HUES6 (cell line): ENCODE measurements around the gene MITF.

Experiments
- H3K27ac ChIP-seq: 2 replicates; pipeline ENCODE4 v1.7.0; 2013; ENCODE audit warnings: low read depth, mild to moderate bottlenecking, low read length, inconsistent platforms
- H3K27me3 ChIP-seq: 2 replicates; pipeline ENCODE4 v1.6.1; 2013; ENCODE audit warnings: low read length; ENCODE audit not compliant: control insufficient read depth, insufficient read depth
- H3K36me3 ChIP-seq: 2 replicates; pipeline ENCODE4 v1.6.1; 2013; ENCODE audit warnings: low read length; ENCODE audit not compliant: control insufficient read depth, insufficient read depth
- H3K4me1 ChIP-seq: 2 replicates; pipeline ENCODE4 v1.6.1; 2013; ENCODE audit warnings: low read length; ENCODE audit not compliant: control insufficient read depth, insufficient read depth
- H3K4me3 ChIP-seq: 2 replicates; pipeline ENCODE4 v1.5.1; 2013; ENCODE audit warnings: low read depth, low read length
- H3K9ac ChIP-seq: one replicate; pipeline ENCODE4 v1.6.1; 2013; ENCODE audit warnings: mild to moderate bottlenecking, low read length
- H3K9me3 ChIP-seq: 2 replicates; pipeline ENCODE4 v1.6.1; 2013; ENCODE audit warnings: low read depth, low read length; ENCODE audit not compliant: control insufficient read depth, insufficient read depth

The MITF gene

GRCh38 chr3:69864141-69864540, 124.9 kb downstream of the MITF start:
- H3K9me3 ChIP-seq = no peaks in the 10 kb centered on the region
- no peak overlapping the region for H3K27ac ChIP-seq
- H3K4me3 ChIP-seq = no peak overlapping the region
- no peak overlapping the region for H3K9ac ChIP-seq
- H3K36me3 ChIP-seq = no peaks in the 10 kb centered on the region
- H3K4me1 ChIP-seq = no peaks in the 10 kb centered on the region
- no peaks in the 10 kb centered on the region for H3K27me3 ChIP-seq

DNA sequence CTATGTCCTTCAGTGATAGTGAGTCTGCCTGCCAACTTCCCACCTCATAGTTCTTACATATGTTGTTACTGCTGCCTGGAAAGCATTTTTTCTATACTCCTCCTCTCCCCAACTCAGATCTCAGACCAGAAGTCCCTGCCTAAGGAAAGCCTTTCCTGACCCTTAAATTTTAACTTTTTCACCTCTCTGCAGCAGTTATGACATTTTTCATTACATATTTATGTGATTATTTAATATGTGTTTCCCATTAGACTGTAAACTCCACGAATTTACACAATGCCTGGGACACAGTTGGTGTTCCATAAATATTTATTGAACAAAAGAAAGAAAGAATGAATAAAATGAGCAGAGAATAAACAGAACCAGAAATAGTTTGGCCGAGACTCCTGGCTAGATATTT, 125.5 kb downstream of the MITF start:
- H3K27ac ChIP-seq = no peak overlapping the region
- H3K4me3 ChIP-seq = no peak overlapping the region
- H3K9me3 ChIP-seq = no peaks in the 10 kb centered on the region
- no peak overlapping the region for H3K9ac ChIP-seq
- no peaks in the 10 kb centered on the region for H3K4me1 ChIP-seq
- no peaks in the 10 kb centered on the region for H3K27me3 ChIP-seq
- no peaks in the 10 kb centered on the region for H3K36me3 ChIP-seq

- Histone ChIP-seq H3K4me3 (no peak overlapping the region), H3K4me1 (no peaks in the 10 kb centered on the region), H3K9ac (no peak overlapping the region), H3K27me3 (no peaks in the 10 kb centered on the region), H3K36me3 (no peaks in the 10 kb centered on the region), H3K9me3 (no peaks in the 10 kb centered on the region), H3K27ac (no peak overlapping the region)
Measured at GRCh38 chr3:69865925-69866679, 126.8 kb downstream of the MITF start.

GRCh38 chr3:69866988-69867720, 127.9 kb downstream of the MITF start:
- no peaks in the 10 kb centered on the region for H3K36me3 ChIP-seq
- H3K27ac ChIP-seq = no peak overlapping the region
- no peak overlapping the region for H3K9ac ChIP-seq
- no peak overlapping the region for H3K4me3 ChIP-seq
- no peaks in the 10 kb centered on the region for H3K4me1 ChIP-seq
- no peaks in the 10 kb centered on the region for H3K9me3 ChIP-seq
- no peaks in the 10 kb centered on the region for H3K27me3 ChIP-seq

- Histone ChIP-seq H3K36me3 (no peaks in the 10 kb centered on the region), H3K9ac (no peak overlapping the region), H3K9me3 (no peaks in the 10 kb centered on the region), H3K27me3 (no peaks in the 10 kb centered on the region), H3K27ac (no peak overlapping the region), H3K4me1 (no peaks in the 10 kb centered on the region), H3K4me3 (no peak overlapping the region)
Measured at GRCh38 chr3:69867941-69868505, 128.8 kb downstream of the MITF start.

DNA sequence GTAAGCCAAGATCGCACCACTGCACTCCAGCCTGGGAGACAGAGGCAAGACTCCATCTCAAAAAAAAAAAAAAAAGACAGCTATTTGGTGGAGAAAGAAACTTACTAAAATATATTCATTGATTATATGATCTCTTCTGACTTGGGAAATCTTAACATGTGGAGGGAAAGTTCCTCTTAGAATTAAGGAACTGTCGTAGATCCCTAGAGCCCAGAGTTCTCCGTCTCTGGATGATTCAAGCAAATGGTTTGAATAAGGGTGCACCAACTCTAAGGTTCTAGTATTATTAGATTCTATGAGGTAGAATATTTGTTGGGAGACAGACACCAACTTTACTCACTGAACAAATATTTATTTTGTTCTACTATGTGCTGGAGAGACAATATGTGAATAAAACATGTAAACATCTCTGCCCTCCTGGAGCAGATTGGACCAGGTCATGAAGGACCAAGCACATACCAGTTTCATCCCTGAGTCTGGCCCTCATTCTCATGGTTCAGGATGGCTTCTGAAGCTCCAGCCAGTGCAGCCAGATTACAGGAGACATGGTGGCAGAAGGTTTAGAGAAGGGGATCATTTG, 129.7 kb downstream of the MITF start:
- no peak overlapping the region for H3K27ac ChIP-seq
- H3K9ac ChIP-seq = no peak overlapping the region
- no peaks in the 10 kb centered on the region for H3K4me1 ChIP-seq
- H3K27me3 ChIP-seq = no peaks in the 10 kb centered on the region
- H3K36me3 ChIP-seq = no peaks in the 10 kb centered on the region
- no peaks in the 10 kb centered on the region for H3K9me3 ChIP-seq
- no peak overlapping the region for H3K4me3 ChIP-seq

DNA sequence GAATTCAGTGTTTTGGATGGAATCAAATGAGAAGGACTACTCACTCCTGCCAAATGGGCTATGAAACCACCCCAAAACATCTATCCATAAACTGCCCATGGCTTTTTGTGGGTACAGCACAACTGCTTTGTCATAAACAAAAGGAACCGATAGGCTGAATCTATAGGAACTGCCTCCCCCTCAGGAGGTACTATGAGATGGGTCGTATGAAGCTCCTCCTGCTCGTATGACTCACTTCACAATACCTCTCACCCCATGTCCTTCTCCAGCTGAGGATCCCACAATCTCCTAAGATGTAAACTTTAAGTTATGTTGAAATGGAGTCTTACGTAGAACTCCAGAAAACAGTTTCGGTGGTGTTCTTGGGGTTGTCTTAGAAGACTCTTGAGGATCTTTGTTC, 130.4 kb downstream of the MITF start:
- Histone ChIP-seq H3K27ac (no peak overlapping the region), H3K4me1 (no peaks in the 10 kb centered on the region), H3K4me3 (no peak overlapping the region), H3K9ac (no peak overlapping the region), H3K27me3 (no peaks in the 10 kb centered on the region), H3K9me3 (no peaks in the 10 kb centered on the region), H3K36me3 (no peaks in the 10 kb centered on the region)

- H3K9me3 ChIP-seq = no peaks in the 10 kb centered on the region
- H3K4me1 ChIP-seq = no peaks in the 10 kb centered on the region
- H3K27me3 ChIP-seq = no peaks in the 10 kb centered on the region
Measured at GRCh38 chr3:69871251-69871650, 132.0 kb downstream of the MITF start.

GRCh38 chr3:69871868-69872267, 132.6 kb downstream of the MITF start:
- Histone ChIP-seq H3K27me3 (no peaks in the 10 kb centered on the region), H3K27ac (no peak overlapping the region)

More at GRCh38 chr3:69871251-69871650, 132.0 kb downstream of the MITF start:
- Histone ChIP-seq H3K9ac (no peak overlapping the region), H3K27ac (no peak overlapping the region), H3K4me3 (no peak overlapping the region), H3K36me3 (no peaks in the 10 kb centered on the region)

DNA sequence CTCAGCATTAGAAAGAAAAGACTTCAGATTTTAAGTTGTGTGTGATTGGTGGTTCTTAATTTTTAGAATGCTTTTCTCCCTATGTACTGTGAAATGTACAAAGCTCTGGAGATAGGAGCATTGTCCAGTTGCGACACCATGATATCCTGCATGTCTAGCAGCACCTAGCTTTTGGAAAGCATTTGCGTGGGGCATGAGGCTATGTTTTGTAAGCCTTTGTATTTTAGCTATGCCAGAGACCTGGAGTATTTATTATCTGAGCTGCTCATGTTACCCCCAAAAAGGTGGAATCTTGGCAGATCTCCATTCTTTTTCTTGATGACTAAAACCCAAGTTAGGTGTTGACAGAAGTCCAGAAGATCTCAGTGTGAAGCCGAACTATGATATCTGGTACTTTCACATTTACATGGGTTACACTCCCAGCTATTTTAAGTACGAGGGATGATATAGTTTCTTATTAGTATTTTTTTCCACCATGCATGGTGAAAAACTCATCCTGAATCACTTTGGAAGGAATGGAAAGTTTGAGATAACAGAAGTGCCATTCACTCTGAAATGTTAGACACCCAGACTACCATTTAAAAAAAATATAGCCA, 133.6 kb downstream of the MITF start:
- Histone ChIP-seq H3K4me1 (no peaks in the 10 kb centered on the region), H3K36me3 (no peaks in the 10 kb centered on the region), H3K9ac (no peak overlapping the region), H3K27me3 (no peaks in the 10 kb centered on the region), H3K27ac (no peak overlapping the region), H3K9me3 (no peaks in the 10 kb centered on the region), H3K4me3 (no peak overlapping the region)

More at GRCh38 chr3:69871868-69872267, 132.6 kb downstream of the MITF start:
- Histone ChIP-seq H3K4me3 (no peak overlapping the region), H3K9me3 (no peaks in the 10 kb centered on the region), H3K36me3 (no peaks in the 10 kb centered on the region), H3K4me1 (no peaks in the 10 kb centered on the region), H3K9ac (no peak overlapping the region)
